GM20431 (cell line): ENCODE data around the gene SYT10.
"Not testable (repeated sequence)": the region's sequence is repeated elsewhere in the genome, so short reads cannot be mapped to it uniquely, and the experiment has no call there.

ENCODE experiments used
- in situ Hi-C: fragments of 300-500 bp; cut with MseI, MboI; formaldehyde crosslinking; loops from one replicate; pipeline ENCODE4 v1.15.0; 2020; ENCODE audit warnings: low sequenced_read_pairs; ENCODE audit not compliant: unreplicated experiment

The SYT10 gene

DNA sequence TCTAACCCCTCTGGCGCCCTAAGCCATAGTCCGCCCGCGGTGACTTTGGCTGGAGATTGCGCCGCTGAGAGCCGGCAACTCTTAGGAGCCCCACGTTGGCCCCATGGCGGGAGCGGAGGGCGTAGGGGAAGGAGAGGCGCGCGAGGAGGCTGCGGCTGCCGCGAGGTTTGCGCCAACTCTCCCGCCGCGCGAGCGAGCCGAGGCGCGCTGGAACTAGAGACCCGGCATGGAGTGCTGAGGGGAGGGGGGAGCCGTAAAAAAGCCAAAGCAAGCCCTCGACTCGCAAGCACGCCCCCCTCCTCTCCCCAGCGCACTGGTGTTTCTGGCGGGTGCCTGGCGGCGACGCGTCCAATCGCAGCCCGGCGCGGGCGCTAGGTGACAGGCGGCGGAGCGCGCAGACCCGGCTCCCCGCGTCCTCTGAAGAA is at the start of gene SYT10:
Gene SYT10 (minus strand): TSS at position 233 of the 425 bp plus-strand sequence. CDS start 297 bp downstream, outside the sequence.
- in situ Hi-C loops = no loop called here

DNA sequence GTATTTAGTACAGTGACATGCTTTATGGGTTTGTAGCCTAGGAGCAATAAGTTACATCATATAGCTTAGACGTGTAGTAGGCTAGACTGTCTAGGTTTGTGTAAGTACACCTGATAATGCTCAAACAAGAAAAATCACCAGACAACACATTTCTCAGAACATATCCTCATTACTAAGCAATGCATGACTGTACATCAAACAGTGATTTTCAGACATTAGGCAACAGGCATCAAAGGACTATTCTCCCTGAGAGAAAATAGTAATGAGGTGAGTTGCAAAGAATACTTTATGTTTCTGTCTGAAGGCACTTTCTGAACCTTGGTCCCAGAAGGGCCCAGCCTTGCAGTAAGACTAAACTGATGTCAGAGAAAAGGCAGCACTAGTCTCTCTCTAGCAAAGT is 48.4 kb upstream of the SYT10 start:
- in situ Hi-C loops = no loop called here

GRCh38 chr12:33486058-33486457 is 46.4 kb upstream of the SYT10 start:
- in situ Hi-C loops = no loop called here

- in situ Hi-C loops = no loop called here
Observed at GRCh38 chr12:33484161-33484560, 44.5 kb upstream of the SYT10 start.

- in situ Hi-C loops = no loop called here
Observed at GRCh38 chr12:33480366-33480765, 40.7 kb upstream of the SYT10 start.

DNA sequence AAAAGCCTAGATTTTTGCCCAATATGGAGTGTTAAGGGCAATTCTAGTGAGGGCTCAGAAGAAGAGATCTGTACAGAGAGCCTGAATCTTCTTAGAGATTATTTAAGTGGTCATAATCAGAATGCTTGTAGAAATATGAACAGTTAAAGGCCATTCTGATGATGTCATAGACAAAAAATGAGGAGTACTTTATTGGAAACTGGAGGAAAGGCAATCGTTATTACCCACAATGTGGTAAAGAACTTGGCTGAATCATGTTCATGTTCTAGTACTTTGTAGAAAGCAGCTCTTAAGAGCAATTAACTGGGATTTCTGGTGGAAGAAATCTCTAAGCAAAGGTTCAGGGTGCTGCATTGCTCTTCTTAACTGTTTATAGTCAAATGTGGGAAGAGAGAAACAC is 36.4 kb upstream of the SYT10 start:
- in situ Hi-C loops = no loop called here

GRCh38 chr12:33472299-33472698 is 32.7 kb upstream of the SYT10 start:
- in situ Hi-C loops = no loop called here

GRCh38 chr12:33455096-33455495 is 15.5 kb upstream of the SYT10 start:
- in situ Hi-C loops = no loop called here

DNA sequence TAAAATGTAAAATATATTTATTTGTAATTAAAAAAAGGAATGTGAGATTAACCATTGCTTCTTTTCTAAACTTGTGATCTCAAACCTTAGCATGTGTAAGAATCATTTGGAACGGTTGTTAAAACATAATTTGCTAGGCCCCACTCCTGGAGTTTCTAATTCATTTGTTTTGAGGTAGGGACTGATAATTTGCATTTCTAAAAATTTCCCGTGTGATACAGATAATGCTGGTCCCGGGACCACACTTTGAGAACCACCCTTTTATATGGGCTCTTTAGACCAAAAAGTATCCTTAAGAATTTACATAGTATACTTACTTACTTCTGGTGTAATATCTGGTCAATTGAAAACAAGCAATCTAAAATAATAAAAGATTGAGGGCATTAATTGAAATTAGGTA is 10.9 kb upstream of the SYT10 start:
- in situ Hi-C loops = no loop called here

- in situ Hi-C loops = no loop called here
Observed at GRCh38 chr12:33440477-33440876, 858 bp upstream of the SYT10 start.

- in situ Hi-C loops = no loop called here
Observed at GRCh38 chr12:33438851-33439586, 600 bp downstream of the SYT10 start.

DNA sequence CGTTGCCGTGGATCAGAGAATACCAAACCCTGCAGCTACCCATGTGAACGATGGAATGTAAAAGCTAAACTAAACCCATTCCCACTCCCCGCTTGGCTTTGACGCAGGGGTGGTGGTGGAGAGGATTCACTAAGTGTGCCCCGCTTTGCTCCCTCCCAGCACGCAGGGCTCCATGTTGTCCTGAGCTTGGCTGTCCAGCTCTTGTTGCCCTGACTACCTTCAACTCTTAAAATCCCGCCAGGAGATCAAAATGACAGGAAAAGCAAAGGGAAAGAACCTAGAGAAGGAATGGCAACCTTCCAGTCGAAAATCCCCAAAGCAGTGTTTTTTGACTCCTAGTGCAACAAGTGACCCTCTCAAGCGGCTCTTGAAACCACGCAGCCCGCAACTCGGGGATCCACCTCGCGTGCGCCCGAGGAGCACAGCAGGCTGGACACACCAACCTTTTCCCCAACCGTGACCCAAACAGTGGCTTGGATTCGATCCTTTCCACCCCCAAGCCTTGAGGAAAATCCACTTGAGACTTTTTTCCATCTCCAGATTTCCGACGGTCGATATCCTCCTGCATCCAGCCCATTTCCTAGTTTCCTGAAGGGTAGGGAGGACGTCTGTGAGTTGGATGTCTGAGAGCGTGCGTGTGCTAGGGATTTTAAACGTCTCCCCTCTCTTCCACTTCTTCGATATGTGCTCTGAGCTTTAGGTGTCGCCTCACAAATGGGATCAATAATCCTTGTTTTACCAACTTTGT is 1.4 kb downstream of the SYT10 start:
- in situ Hi-C loops = no loop called here

GRCh38 chr12:33437598-33437997 is 2.0 kb downstream of the SYT10 start:
- in situ Hi-C loops = no loop called here

DNA sequence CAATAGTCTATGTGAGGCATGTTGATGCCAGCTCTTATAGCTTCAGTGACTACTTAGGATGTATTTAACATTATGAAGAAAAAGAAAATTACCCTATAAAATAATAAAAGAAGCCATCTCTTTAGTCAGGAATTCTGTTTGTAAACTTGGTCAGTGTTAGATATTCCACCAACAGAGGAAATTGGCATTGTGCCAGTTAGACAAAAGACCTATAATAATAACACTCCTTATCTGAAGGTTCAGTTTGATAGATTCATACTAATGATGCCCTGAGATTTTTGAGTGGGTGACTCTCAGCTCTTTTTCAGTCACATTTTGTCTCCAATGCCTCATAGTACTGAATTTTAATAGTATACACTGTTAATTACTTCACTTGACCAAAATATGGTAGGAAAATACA is 6.6 kb downstream of the SYT10 start:
- in situ Hi-C loops = no loop called here

GRCh38 chr12:33431648-33432047 is 8.0 kb downstream of the SYT10 start:
- in situ Hi-C loops = no loop called here

GRCh38 chr12:33429468-33429867 is 10.2 kb downstream of the SYT10 start:
- in situ Hi-C loops = no loop called here

DNA sequence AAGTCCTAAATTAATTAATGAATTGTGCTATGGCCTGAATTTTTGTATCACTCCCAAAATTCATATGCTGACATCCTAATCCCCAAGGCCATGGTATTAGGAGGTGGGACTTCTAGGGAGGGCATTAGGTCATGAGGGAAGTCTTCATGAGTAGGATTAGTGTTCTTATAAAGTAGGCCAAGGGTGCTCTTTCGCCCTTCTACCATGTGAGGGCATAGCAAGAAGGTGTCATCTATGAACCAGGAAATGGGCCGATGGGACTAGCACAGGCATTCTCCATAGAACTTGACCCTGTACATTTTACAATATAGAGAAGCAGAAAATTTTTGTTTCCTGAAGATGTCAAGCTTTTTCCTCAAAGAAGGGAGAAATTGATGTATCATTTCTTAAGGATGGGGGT is 12.5 kb downstream of the SYT10 start:
- in situ Hi-C loops = no loop called here

GRCh38 chr12:33423706-33424105 is 15.9 kb downstream of the SYT10 start:
- in situ Hi-C loops = no loop called here

- in situ Hi-C loops = not testable (repeated sequence)
Observed at GRCh38 chr12:33412410-33412809, 27.2 kb downstream of the SYT10 start.

DNA sequence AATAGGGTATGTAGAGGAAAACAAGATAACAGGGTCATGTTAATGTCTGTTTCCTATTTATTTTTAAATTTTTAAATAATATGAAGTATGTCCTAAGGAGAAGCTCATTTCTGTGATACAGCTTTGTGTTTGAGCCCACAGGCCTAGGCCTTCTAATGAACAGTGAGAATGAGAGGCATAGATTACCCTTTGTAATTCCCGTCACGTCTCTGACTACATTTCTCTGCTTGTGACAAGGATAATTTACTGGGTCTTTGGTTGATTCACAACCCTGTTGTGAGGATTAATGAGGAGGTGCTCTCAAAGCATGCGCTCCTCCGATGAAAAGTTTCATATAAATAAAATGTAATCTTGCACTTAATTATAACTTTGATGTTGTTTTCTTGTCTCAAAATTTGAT is 56.1 kb downstream of the SYT10 start:
- in situ Hi-C loops = no loop called here

- in situ Hi-C loops = no loop called here
Observed at GRCh38 chr12:33376153-33376552, 63.5 kb downstream of the SYT10 start.

DNA sequence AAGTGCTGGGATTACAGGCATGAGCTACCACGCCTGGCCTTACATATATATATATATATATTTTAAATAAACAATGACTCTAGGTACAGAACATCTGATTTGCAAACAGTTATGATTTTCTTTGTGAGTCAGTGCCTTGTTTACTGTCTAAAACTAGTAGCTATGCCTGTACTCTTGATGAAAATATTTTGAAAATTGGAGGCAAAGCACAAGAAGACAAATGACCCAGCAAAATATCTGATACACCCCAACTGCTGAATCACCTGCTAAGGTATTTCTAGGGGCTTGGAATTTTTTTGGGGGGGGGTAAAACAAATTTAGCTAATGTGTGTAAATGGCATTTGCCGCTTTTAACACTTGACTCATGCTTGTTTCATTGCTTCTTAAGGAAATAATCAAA is 69.3 kb downstream of the SYT10 start:
- in situ Hi-C loops = no loop called here
